ENCODE results near the gene CCL15.

CCL15 gene

GRCh38 chr17:35986643-35987042, 14.7 kb downstream of the CCL15 start, which contains the start of gene CCL14:
Gene CCL14 (minus strand): TSS chr17:35986729. CDS start chr17:35986649, 80 bp downstream.
- Histone ChIP-seq H3K9me3 (ENCODE audit: insufficient read depth, low read depth, low read length) (no peaks in the 10 kb centered on the region), H3K4me1 (ENCODE audit: insufficient read depth, low read length) (no peaks in the 10 kb centered on the region), H3K27me3 (ENCODE audit: insufficient read depth, low read length) (no peaks in the 10 kb centered on the region), H3K9ac (ENCODE audit: low read depth, low read length) (no peak within 1 kb of the TSS), H3K27ac (ENCODE audit: low read length) (no peak within 1 kb of the TSS), H3K4me3 (ENCODE audit: low read length) (no peak within 1 kb of the TSS), H3K36me3 (ENCODE audit: insufficient read depth, low read depth, low read length) (no peaks in the 10 kb centered on the region)

GRCh38 chr17:35984140-35984539, 17.2 kb downstream of the CCL15 start:
- Histone ChIP-seq H3K4me1 (ENCODE audit: insufficient read depth, low read length) (no peaks in the 10 kb centered on the region), H3K9ac (ENCODE audit: low read depth, low read length) (no peak overlapping the region), H3K36me3 (ENCODE audit: insufficient read depth, low read depth, low read length) (no peaks in the 10 kb centered on the region), H3K27ac (ENCODE audit: low read length) (no peak overlapping the region), H3K27me3 (ENCODE audit: insufficient read depth, low read length) (no peaks in the 10 kb centered on the region), H3K9me3 (ENCODE audit: insufficient read depth, low read depth, low read length) (no peaks in the 10 kb centered on the region), H3K4me3 (ENCODE audit: low read length) (no peak overlapping the region)

GRCh38 chr17:35982409-35983191, 18.8 kb downstream of the CCL15 start:
- H3K4me1 ChIP-seq (ENCODE audit: insufficient read depth, low read length): no peaks in the 10 kb centered on the region

GRCh38 chr17:35981908-35982330, 19.4 kb downstream of the CCL15 start:
- no peaks in the 10 kb centered on the region for H3K36me3 ChIP-seq (ENCODE audit: insufficient read depth, low read depth, low read length)
- H3K4me3 ChIP-seq (ENCODE audit: low read length): no peak overlapping the region
- no peaks in the 10 kb centered on the region for H3K27me3 ChIP-seq (ENCODE audit: insufficient read depth, low read length)
- H3K27ac ChIP-seq (ENCODE audit: low read length): no peak overlapping the region
- H3K4me1 ChIP-seq (ENCODE audit: insufficient read depth, low read length): no peaks in the 10 kb centered on the region
- H3K9me3 ChIP-seq (ENCODE audit: insufficient read depth, low read depth, low read length): no peaks in the 10 kb centered on the region
- no peak overlapping the region for H3K9ac ChIP-seq (ENCODE audit: low read depth, low read length)

More at GRCh38 chr17:35982409-35983191, 18.8 kb downstream of the CCL15 start:
- Histone ChIP-seq H3K27ac (ENCODE audit: low read length) (no peak overlapping the region), H3K27me3 (ENCODE audit: insufficient read depth, low read length) (no peaks in the 10 kb centered on the region), H3K4me3 (ENCODE audit: low read length) (no peak overlapping the region), H3K9me3 (ENCODE audit: insufficient read depth, low read depth, low read length) (no peaks in the 10 kb centered on the region), H3K36me3 (ENCODE audit: insufficient read depth, low read depth, low read length) (no peaks in the 10 kb centered on the region), H3K9ac (ENCODE audit: low read depth, low read length) (no peak overlapping the region)

GRCh38 chr17:35981246-35981645, 20.1 kb downstream of the CCL15 start, which contains the start of gene CCL16:
Gene CCL16 (minus strand): TSS chr17:35981497. CDS start chr17:35981420, 77 bp downstream.
- H3K9ac ChIP-seq (ENCODE audit: low read depth, low read length): no peak within 1 kb of the TSS
- H3K4me1 ChIP-seq (ENCODE audit: insufficient read depth, low read length): no peaks in the 10 kb centered on the region; the same call in 1 of the 2 replicates
- H3K9me3 ChIP-seq (ENCODE audit: insufficient read depth, low read depth, low read length): no peaks in the 10 kb centered on the region
- no peak within 1 kb of the TSS for H3K4me3 ChIP-seq (ENCODE audit: low read length)
- H3K36me3 ChIP-seq (ENCODE audit: insufficient read depth, low read depth, low read length): no peaks in the 10 kb centered on the region
- no peak within 1 kb of the TSS for H3K27ac ChIP-seq (ENCODE audit: low read length)
- no peaks in the 10 kb centered on the region for H3K27me3 ChIP-seq (ENCODE audit: insufficient read depth, low read length)

GRCh38 chr17:35978346-35978745, 23.0 kb downstream of the CCL15 start:
- Histone ChIP-seq H3K36me3 (ENCODE audit: insufficient read depth, low read depth, low read length) (no peaks in the 10 kb centered on the region), H3K27ac (ENCODE audit: low read length) (no peak overlapping the region), H3K9me3 (ENCODE audit: insufficient read depth, low read depth, low read length) (no peaks in the 10 kb centered on the region), H3K4me3 (ENCODE audit: low read length) (no peak overlapping the region), H3K9ac (ENCODE audit: low read depth, low read length) (no peak overlapping the region), H3K4me1 (ENCODE audit: insufficient read depth, low read length) (no peaks in the 10 kb centered on the region; the same call in 1 of the 2 replicates), H3K27me3 (ENCODE audit: insufficient read depth, low read length) (no peaks in the 10 kb centered on the region)

- H3K9me3 ChIP-seq (ENCODE audit: insufficient read depth, low read depth, low read length): no peaks in the 10 kb centered on the region
- H3K36me3 ChIP-seq (ENCODE audit: insufficient read depth, low read depth, low read length): no peaks in the 10 kb centered on the region
- H3K9ac ChIP-seq (ENCODE audit: low read depth, low read length): no peak overlapping the region
- no peaks in the 10 kb centered on the region for H3K27me3 ChIP-seq (ENCODE audit: insufficient read depth, low read length)
- H3K4me3 ChIP-seq (ENCODE audit: low read length): no peak overlapping the region
- H3K27ac ChIP-seq (ENCODE audit: low read length): no peak overlapping the region
- no peaks in the 10 kb centered on the region; the same call in 1 of the 2 replicates for H3K4me1 ChIP-seq (ENCODE audit: insufficient read depth, low read length)
Observed at GRCh38 chr17:35977509-35977908, 23.8 kb downstream of the CCL15 start.

- Histone ChIP-seq H3K9me3 (ENCODE audit: insufficient read depth, low read depth, low read length) (no peaks in the 10 kb centered on the region), H3K27me3 (ENCODE audit: insufficient read depth, low read length) (no peaks in the 10 kb centered on the region), H3K27ac (ENCODE audit: low read length) (no peak overlapping the region), H3K4me1 (ENCODE audit: insufficient read depth, low read length) (no peaks in the 10 kb centered on the region; the same call in 1 of the 2 replicates), H3K4me3 (ENCODE audit: low read length) (no peak overlapping the region), H3K36me3 (ENCODE audit: insufficient read depth, low read depth, low read length) (no peaks in the 10 kb centered on the region), H3K9ac (ENCODE audit: low read depth, low read length) (no peak overlapping the region)
Observed at GRCh38 chr17:35973333-35974260, 27.8 kb downstream of the CCL15 start.

- Histone ChIP-seq H3K4me3 (ENCODE audit: low read length) (no peak overlapping the region), H3K27ac (ENCODE audit: low read length) (no peak overlapping the region), H3K27me3 (ENCODE audit: insufficient read depth, low read length) (no peaks in the 10 kb centered on the region), H3K9me3 (ENCODE audit: insufficient read depth, low read depth, low read length) (no peaks in the 10 kb centered on the region), H3K9ac (ENCODE audit: low read depth, low read length) (no peak overlapping the region), H3K36me3 (ENCODE audit: insufficient read depth, low read depth, low read length) (no peaks in the 10 kb centered on the region), H3K4me1 (ENCODE audit: insufficient read depth, low read length) (no peaks in the 10 kb centered on the region; the same call in 1 of the 2 replicates)
Observed at GRCh38 chr17:35972945-35973332, 28.4 kb downstream of the CCL15 start.

GRCh38 chr17:35972535-35972934, 28.8 kb downstream of the CCL15 start:
- no peaks in the 10 kb centered on the region; the same call in 1 of the 2 replicates for H3K4me1 ChIP-seq (ENCODE audit: insufficient read depth, low read length)
- H3K27me3 ChIP-seq (ENCODE audit: insufficient read depth, low read length): no peaks in the 10 kb centered on the region
- H3K36me3 ChIP-seq (ENCODE audit: insufficient read depth, low read depth, low read length): no peaks in the 10 kb centered on the region
- no peak overlapping the region for H3K27ac ChIP-seq (ENCODE audit: low read length)
- H3K9me3 ChIP-seq (ENCODE audit: insufficient read depth, low read depth, low read length): no peaks in the 10 kb centered on the region
- H3K4me3 ChIP-seq (ENCODE audit: low read length): no peak overlapping the region
- H3K9ac ChIP-seq (ENCODE audit: low read depth, low read length): no peak overlapping the region

GRCh38 chr17:35972066-35972465, 29.3 kb downstream of the CCL15 start:
- H3K9ac ChIP-seq (ENCODE audit: low read depth, low read length): no peak overlapping the region
- H3K4me3 ChIP-seq (ENCODE audit: low read length): no peak overlapping the region
- no peaks in the 10 kb centered on the region; the same call in 1 of the 2 replicates for H3K4me1 ChIP-seq (ENCODE audit: insufficient read depth, low read length)
- no peak overlapping the region for H3K27ac ChIP-seq (ENCODE audit: low read length)
- H3K9me3 ChIP-seq (ENCODE audit: insufficient read depth, low read depth, low read length): no peaks in the 10 kb centered on the region
- no peaks in the 10 kb centered on the region for H3K36me3 ChIP-seq (ENCODE audit: insufficient read depth, low read depth, low read length)
- H3K27me3 ChIP-seq (ENCODE audit: insufficient read depth, low read length): no peaks in the 10 kb centered on the region
